ENCODE measurements around the gene RENBP. TPM values are rescaled to one million over a fixed set of nuclear protein-coding genes. Genes with fewer than 3 reads are reported as not detected.

Gene RENBP
- total and polyA plus RNA-seq, 9 donors = 0.80 to 4.9 (median 2.5) TPM

DNA sequence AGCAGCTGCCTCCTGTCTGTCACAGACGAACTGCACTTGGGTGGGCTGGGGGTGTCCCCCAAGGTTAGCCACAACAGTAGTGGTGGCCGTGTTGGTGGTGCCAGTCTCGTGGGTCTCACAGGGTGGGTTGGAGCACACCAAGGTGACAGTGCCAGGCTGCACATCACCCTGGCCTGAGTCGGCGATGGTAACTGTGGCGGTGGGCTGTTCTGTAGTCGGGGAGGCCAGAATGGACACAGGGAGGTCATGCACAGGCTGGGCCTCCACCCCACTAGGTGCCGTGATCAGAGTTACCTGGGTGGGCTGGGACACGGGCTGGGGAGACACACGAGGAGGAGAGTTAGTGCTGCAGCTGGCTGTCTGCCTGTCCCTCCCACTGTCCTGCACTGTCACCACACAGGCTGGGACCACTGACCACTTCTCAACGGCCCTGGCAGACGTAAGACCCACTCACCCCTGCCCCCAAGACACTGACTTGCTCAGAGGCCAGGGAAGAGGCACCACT is 10.8 kb upstream of the RENBP start:
- Histone ChIP-seq H3K4me1 (ENCODE audit: insufficient read depth) (no peaks in the 10 kb centered on the region), H3K27ac (no peak overlapping the region)

DNA sequence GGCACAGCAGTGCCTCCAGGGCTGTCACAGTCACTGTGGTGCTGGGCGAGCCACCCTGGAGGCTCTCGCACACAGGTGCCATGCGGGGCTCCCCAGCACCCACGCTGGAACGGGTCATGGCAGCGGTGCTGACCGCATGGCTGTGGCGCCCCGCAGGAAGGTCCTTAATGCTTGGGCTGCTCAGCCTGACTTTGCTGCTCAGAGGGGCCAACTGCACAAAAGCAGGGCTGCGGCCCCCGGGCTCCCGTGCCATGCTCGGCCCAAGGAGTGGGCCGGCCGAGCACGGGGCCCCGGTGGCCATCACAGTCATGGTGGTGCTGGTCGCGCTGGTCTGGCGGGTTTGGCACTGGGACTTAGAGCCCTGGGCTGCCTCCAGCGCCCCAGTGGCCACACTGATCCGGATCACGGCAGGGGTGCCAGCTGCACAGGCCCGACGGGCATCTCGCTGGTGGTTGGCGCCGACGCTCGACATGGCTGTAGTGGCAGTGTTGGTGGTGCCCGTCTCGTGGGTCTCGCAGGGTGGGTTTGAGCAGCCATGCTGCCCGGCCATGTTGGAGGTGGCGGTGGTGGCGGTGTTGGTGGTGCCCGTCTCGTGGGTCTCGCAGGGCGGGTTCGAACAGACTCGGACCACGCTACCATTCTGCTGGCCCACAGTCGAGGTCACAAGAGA is 10.2 kb upstream of the RENBP start:
- H3K4me3 ChIP-seq = no peak overlapping the region
- WGBS, 3 donors = 91 to 95% (median 92%) methylated on average over 34 to 44 of the region's 44 CpGs
- DNase-seq = no peak
- no peak overlapping the region for H3K27ac ChIP-seq
- H3K27me3 ChIP-seq = no peaks in the 10 kb centered on the region
- H3K9me3 ChIP-seq = no peaks in the 10 kb centered on the region
- no peaks in the 10 kb centered on the region for H3K4me1 ChIP-seq (ENCODE audit: insufficient read depth)
- TF ChIP-seq POLR2A (IDR thresholded peaks at IDR 0.05) (no peak), EP300 (IDR thresholded peaks at IDR 0.05) (no peak)
- TF ChIP-seq, protein P1, sequence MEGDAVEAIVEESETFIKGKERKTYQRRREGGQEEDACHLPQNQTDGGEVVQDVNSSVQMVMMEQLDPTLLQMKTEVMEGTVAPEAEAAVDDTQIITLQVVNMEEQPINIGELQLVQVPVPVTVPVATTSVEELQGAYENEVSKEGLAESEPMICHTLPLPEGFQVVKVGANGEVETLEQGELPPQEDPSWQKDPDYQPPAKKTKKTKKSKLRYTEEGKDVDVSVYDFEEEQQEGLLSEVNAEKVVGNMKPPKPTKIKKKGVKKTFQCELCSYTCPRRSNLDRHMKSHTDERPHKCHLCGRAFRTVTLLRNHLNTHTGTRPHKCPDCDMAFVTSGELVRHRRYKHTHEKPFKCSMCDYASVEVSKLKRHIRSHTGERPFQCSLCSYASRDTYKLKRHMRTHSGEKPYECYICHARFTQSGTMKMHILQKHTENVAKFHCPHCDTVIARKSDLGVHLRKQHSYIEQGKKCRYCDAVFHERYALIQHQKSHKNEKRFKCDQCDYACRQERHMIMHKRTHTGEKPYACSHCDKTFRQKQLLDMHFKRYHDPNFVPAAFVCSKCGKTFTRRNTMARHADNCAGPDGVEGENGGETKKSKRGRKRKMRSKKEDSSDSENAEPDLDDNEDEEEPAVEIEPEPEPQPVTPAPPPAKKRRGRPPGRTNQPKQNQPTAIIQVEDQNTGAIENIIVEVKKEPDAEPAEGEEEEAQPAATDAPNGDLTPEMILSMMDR (IDR thresholded peaks at IDR 0.05) = no peak
- no peaks in the 10 kb centered on the region for H3K36me3 ChIP-seq
- intact Hi-C loops (cut with DNase I) = loop anchor here (5.0 to 10.0 kb wide), 3 partner anchors 187 to 410 kb away; partner anchors contain the start of gene PLXNB3 (in 1 of the 4)

More for the DNA sequence above, 10.8 kb upstream of the RENBP start:
- no peak for TF ChIP-seq EP300 (IDR thresholded peaks at IDR 0.05)
- TF ChIP-seq POLR2A (IDR thresholded peaks at IDR 0.05) = no peak
- TF ChIP-seq, protein P1 (IDR thresholded peaks at IDR 0.05) = no peak
- DNase-seq = no peak
- H3K27me3 ChIP-seq = no peaks in the 10 kb centered on the region
- whole genome bisulfite sequencing, 3 donors = 72 to 79% (median 79%) methylated on average over 11 to 12 of the region's 12 CpGs
- no peaks in the 10 kb centered on the region for H3K36me3 ChIP-seq
- H3K9me3 ChIP-seq = no peaks in the 10 kb centered on the region
- no peak overlapping the region for H3K4me3 ChIP-seq
- intact Hi-C loops (cut with DNase I) = loop anchor here in 2 of 4 donors (5.0 to 10.0 kb wide), 2 partner anchors 188 to 410 kb away; no protein-coding TSS in a partner anchor

DNA sequence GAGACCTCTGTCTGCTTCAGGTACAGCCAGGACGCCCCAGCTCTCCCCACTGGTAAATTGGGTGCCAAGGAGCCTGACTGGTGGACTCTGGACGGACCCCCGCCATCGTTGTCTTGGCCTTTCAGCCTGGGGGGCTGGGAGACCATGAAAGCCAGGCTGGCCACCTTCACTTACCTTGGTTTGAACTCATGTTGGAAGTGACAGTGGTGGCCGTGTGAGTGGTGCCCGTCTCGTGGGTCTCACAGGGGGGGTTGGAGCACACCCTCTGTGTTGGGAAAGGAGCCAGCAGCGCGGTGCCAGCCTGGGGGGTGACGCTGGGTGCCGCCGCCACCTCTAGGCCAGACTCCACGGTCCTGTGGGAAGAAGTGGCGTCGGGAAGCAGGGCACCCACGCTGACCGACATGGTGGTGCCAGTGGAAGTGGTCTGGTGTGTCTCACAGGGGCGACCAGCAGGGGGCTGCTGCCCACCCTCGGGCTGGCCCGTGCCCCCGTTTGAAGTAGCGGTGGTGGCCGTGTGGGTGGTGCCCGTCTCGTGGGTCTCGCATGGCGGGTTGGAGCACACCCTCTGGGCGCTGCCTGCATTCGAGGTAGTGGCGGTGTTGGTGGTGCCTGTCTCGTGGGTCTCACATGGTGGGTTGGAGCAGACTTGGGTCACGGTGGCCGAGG is 9.6 kb upstream of the RENBP start:
- 82 to 86% (median 83%) methylated on average over 33 of the region's 33 CpGs for WGBS, 3 donors

DNA sequence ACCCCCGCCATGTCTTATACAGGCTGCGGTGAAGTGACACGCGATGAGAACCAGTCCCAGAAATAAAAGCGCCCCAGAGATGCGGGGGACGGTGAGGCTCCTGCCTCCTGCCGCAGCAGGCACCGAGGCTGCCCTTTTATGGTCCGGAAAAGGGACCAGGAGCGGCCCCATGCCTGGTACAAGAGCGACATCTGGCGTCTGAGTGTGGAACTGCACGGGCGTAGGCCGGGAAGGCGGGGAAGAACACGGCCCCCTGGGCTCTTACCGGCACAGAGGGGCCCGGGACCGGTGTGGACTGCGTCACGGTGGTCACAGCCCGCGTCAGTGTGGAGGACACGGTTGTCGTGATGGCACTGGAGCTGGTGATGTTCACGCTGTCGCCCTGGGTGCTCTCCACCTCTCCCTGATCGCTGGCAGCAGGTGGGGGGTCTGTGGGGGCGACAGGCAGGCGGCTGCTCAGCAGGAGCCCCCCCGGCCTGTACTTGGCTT is 8.9 kb upstream of the RENBP start:
- H3K36me3 ChIP-seq = no peaks in the 10 kb centered on the region
- WGBS, 3 donors = 27 to 46% (median 44%) methylated on average over 30 to 33 of the region's 33 CpGs

More for the DNA sequence above, 9.6 kb upstream of the RENBP start:
- H3K4me3 ChIP-seq = no peak overlapping the region
- no peaks in the 10 kb centered on the region for H3K9me3 ChIP-seq
- H3K36me3 ChIP-seq = no peaks in the 10 kb centered on the region
- TF ChIP-seq EP300 (IDR thresholded peaks at IDR 0.05) = no peak
- no peak for TF ChIP-seq POLR2A (IDR thresholded peaks at IDR 0.05)
- TF ChIP-seq, protein P1 (IDR thresholded peaks at IDR 0.05) = no peak
- intact Hi-C loops (cut with DNase I) = loop anchor here in 3 of 4 donors (2.0 to 10.0 kb wide), 4 partner anchors 187 to 409 kb away; partner anchors contain the start of gene PLXNB3 (in 2 of the 3)
- DNase-seq = no peak
- H3K27me3 ChIP-seq = no peaks in the 10 kb centered on the region
- H3K4me1 ChIP-seq (ENCODE audit: insufficient read depth) = no peaks in the 10 kb centered on the region
- H3K27ac ChIP-seq = no peak overlapping the region

More for the DNA sequence above, 8.9 kb upstream of the RENBP start:
- DNase-seq = peak; percentile 60 to 87 (median 80)
- intact Hi-C loops (cut with DNase I) = loop anchor here in 3 of 4 donors (2.0 to 10.0 kb wide), 4 partner anchors 186 to 409 kb away; partner anchors contain the start of gene PLXNB3 (in 2 of the 3)
- Histone ChIP-seq H3K27ac (no peak overlapping the region), H3K9me3 (no peaks in the 10 kb centered on the region), H3K4me3 (no peak overlapping the region), H3K27me3 (no peaks in the 10 kb centered on the region), H3K4me1 (ENCODE audit: insufficient read depth) (peaks cover 2% of the 10 kb centered on the region)
- TF ChIP-seq POLR2A (IDR thresholded peaks at IDR 0.05) = no peak
- TF ChIP-seq, protein P1 (IDR thresholded peaks at IDR 0.05) = peak; percentile 92 to 95 (median 94)
